GM10248 (cell line): ENCODE measurements around the gene PTPN1.

Experiments used
- CTCF ChIA-PET: fragments of 300-600 bp; sonication (Branson Sonifier 250); formaldehyde crosslinking; extraction: SDS; loops from one replicate; lab custom pipeline; 2021; ENCODE audit warnings: antibody characterized with exemption; lab: Yijun Ruan, JAX
- POLR2A ChIA-PET: fragments of 350-650 bp; sonication (Branson Sonifier 250); formaldehyde crosslinking; extraction: SDS; loops from one replicate; lab custom pipeline; 2020; ENCODE audit warnings: antibody characterized with exemption; lab: Yijun Ruan, JAX
- DNase-seq: peaks from one replicate; pipeline ENCODE4 v3.0.0; 2012; ENCODE audit errors: extremely low spot score
- TF ChIP-seq, protein P1 (sequence below): IDR thresholded peaks from 2 replicates; pipeline ENCODE4 v1.5.1; 2012; ENCODE audit warnings: mild to moderate bottlenecking, low read depth; ENCODE audit errors: extremely low read depth, missing control alignments, control extremely low read depth

Gene PTPN1

DNA sequence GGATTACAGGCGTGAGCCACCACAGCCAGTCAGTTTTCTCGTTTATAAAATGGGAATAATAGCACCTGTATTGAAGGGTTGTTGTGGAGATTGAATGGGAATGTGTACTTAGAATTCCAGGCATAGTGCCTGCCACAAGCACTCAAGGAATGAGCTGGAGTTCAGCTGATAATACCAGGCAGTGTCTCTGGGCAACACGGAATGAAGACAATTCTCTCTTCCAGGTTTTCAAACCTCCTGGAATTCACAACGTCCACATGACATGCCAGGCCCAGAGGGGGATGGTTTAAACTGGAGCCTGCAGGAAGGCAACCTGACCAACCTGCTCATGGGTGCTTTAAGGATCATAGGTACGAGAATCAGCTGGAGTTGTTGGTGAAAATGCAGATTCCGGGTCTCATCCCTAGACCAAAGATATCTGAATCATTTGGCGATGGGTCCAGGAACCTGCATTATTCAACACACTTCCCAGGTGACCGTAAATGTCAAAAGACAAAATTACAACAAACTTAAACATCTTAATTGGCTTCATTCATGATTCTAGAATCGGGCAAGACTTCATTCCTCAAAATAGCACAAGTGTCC lies 1.9 kb upstream of the PTPN1 start:
- ChIA-PET POLR2A (interaction anchor here (0.6 kb wide), 1 partner anchor 8 kb away, joined by 3 read pairs; no protein-coding TSS in a partner anchor), CTCF (no interaction called here)
- TF ChIP-seq, protein P1, sequence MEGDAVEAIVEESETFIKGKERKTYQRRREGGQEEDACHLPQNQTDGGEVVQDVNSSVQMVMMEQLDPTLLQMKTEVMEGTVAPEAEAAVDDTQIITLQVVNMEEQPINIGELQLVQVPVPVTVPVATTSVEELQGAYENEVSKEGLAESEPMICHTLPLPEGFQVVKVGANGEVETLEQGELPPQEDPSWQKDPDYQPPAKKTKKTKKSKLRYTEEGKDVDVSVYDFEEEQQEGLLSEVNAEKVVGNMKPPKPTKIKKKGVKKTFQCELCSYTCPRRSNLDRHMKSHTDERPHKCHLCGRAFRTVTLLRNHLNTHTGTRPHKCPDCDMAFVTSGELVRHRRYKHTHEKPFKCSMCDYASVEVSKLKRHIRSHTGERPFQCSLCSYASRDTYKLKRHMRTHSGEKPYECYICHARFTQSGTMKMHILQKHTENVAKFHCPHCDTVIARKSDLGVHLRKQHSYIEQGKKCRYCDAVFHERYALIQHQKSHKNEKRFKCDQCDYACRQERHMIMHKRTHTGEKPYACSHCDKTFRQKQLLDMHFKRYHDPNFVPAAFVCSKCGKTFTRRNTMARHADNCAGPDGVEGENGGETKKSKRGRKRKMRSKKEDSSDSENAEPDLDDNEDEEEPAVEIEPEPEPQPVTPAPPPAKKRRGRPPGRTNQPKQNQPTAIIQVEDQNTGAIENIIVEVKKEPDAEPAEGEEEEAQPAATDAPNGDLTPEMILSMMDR = no peak

DNA sequence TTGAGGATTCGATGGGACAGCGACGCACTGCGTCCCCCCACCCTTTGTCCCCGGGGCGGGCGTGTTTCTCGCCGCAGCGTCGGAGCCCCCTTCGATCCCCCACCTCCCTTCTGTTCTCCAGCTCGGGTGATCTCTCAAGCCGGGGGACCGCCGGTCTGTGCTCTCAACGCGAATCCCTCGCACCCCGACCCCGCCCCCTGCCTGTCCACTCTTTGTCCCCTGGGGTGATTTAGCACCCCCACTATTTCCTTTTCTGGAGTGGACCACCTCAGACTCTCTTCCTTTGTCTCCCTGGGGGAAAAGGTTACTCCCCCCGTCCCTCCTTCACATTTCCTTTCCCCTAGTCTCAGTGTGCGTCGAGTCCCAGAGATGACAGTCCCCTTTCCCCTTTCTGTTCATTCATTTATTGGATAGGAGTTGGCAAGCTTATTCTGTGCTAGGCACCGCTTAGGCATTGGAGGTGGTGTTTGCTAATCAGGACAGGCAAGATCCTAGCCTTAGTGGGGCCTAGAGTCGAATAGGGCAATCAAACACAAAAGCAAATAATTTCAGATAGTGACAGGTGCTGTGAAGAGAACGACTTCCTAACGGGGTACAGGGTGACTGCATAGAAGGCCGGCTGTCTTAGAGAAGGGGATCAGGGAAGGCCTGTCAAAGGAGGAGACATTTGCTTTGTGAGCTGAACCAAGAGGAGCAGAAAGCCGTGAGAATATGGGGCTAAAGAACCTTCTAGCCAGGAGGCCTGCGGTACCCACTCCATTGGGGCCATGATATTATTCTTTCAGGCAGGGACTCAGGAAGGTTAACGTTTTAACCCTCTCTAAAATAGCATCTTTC lies 741 bp downstream of the PTPN1 start:
- no peak for DNase-seq
- TF ChIP-seq, protein P1 = no peak
- CTCF ChIA-PET = interaction anchor here (0.6 to 4.8 kb wide), 16 partner anchors 8 to 532 kb away, joined by 3 to 19 read pairs (median 4); no protein-coding TSS in a partner anchor
- POLR2A ChIA-PET = interaction anchor here (0.5 to 1.6 kb wide), 4 partner anchors 8 to 670 kb away, joined by 3 to 5 read pairs (median 4); no protein-coding TSS in a partner anchor

More for the DNA sequence above, 1.9 kb upstream of the PTPN1 start:
- DNase-seq = no peak

DNA sequence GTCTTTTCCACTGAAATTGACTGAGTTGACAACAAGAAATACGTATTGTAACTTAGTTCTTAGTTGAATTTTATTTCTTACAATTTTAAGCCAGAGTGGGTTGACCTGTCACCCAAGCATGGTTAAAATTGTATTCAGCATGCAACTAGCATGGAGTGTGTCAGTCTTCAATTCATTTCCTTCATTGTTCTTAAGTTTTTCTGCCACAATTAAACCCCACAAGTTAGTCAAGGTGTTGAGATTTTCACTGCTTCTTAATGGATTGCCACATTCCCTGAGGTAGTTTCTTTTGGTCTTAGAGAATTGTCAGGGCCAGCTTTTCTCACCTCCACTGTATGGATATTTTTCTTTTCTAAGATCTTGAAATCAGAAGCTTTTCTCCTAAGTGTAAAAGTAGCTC lies 2.1 kb downstream of the PTPN1 start:
- TF ChIP-seq, protein P1 = no peak
- POLR2A ChIA-PET = interaction anchor here (1.8 kb wide), 1 partner anchor 58 kb away, joined by 4 read pairs; no protein-coding TSS in a partner anchor
- DNase-seq = no peak
- CTCF ChIA-PET = interaction anchor here (0.6 to 8.3 kb wide), 13 partner anchors 8 to 533 kb away, joined by 3 to 44 read pairs (median 5); no protein-coding TSS in a partner anchor

DNA sequence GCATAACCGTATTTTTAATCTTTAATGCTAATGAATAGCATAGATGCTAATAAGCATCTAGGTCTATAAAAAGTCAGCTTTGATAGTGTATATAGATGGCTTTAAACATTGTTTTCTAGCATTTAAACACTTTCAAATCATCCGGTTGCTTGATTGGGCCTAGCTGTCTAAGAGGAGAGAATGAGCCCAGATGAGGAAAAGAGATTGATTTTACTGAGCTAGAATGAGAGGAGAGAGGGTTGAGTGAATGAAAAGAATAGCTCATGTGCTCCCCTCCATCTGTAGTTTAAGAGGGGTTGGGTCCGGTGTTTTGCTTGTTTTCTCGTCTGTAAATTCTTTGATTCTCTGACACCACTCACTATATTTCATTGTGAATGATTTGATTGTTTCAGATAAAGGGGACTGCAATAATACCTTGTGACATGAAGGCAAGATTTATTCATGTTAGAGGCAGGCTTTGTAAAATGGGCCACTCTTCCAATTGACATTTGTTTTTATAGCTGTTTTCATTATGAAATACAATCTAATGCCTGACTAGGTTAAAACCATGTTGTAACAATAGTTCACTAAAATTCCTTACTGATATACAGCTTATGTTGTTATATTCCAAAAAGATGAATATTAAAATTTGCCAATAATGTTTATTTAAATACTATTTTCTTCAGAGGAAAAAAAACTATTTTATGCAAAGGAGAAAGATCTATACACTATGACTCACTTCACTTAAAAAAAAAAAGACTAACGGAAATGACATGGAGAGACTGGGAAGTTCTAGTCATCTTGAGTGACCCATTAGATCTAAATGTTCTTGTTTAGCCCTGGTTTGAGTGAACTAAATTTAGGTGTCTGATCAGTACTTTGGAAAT lies 3.2 kb downstream of the PTPN1 start:
- DNase-seq = no peak
- TF ChIP-seq, protein P1 = no peak

DNA sequence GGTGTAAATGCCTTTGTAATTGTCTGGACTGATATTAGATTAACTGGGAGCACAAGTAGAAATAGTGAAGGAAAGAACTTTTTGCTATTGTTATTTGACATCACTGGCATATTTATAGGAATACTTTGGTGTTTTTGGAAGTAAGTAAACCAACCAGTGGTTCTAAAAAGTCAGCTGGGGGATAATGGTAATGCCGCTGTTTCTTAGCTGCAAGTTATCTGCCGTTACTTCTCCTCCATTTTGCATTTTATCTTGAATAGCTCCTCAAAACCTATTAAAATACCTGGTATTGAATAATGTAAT lies 3.8 kb downstream of the PTPN1 start:
- no peak for DNase-seq
- TF ChIP-seq, protein P1 = no peak
- POLR2A ChIA-PET = interaction anchor here (1.8 kb wide), 1 partner anchor 56 kb away, joined by 4 read pairs; no protein-coding TSS in a partner anchor
- CTCF ChIA-PET = interaction anchor here (0.9 to 8.3 kb wide), 9 partner anchors 9 to 327 kb away, joined by 3 to 44 read pairs (median 7); no protein-coding TSS in a partner anchor

More for the DNA sequence above, 3.2 kb downstream of the PTPN1 start:
- CTCF ChIA-PET = interaction anchor here (0.9 to 8.3 kb wide), 12 partner anchors 9 to 328 kb away, joined by 3 to 44 read pairs (median 4); no protein-coding TSS in a partner anchor
- POLR2A ChIA-PET = interaction anchor here (1.8 kb wide), 1 partner anchor 57 kb away, joined by 4 read pairs; no protein-coding TSS in a partner anchor
